GM19467 (cell line): Measurements from ENCODE around the gene DAZ3.
"Not testable (repeated sequence)": the region's sequence is repeated elsewhere in the genome, so short reads cannot be mapped to it uniquely, and the experiment has no call there.

ENCODE experiments used
- ATAC-seq: cut with Tn5 transposase; IDR thresholded peaks from one replicate; pipeline ENCODE4 v1.9.1; 2021; ENCODE audit warnings: mild to moderate bottlenecking, moderate library complexity; ENCODE audit not compliant: unreplicated experiment

DAZ3 gene, protein sequence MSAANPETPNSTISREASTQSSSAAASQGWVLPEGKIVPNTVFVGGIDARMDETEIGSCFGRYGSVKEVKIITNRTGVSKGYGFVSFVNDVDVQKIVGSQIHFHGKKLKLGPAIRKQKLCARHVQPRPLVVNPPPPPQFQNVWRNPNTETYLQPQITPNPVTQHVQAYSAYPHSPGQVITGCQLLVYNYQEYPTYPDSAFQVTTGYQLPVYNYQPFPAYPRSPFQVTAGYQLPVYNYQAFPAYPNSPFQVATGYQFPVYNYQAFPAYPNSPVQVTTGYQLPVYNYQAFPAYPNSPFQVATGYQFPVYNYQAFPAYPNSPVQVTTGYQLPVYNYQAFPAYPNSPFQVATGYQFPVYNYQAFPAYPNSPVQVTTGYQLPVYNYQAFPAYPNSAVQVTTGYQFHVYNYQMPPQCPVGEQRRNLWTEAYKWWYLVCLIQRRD

DNA sequence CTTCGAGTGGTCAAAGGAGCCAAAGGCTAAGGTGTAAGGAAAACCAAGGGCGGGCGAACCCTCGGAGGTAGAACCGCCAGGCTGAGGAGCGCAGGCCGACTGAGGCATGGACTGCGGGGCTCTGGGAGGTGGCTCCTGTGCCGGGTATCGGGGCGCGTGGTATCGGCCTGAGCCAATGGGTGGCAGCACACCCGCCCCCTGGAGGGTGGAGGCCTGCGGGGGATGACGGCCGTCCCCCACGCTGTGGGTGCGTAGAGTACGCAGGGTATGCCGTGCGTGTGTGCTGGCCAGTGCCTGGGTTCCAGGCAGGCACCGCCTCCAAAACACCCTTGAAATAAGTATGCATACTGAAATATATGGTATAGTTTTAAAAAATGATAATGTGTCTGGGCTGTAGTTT, at the start of gene DAZ3:
Gene DAZ3 (minus strand): TSS at position 101 of the 400 bp plus-strand sequence. CDS start 208 bp downstream, outside the sequence.
- not testable (repeated sequence) for ATAC-seq

DNA sequence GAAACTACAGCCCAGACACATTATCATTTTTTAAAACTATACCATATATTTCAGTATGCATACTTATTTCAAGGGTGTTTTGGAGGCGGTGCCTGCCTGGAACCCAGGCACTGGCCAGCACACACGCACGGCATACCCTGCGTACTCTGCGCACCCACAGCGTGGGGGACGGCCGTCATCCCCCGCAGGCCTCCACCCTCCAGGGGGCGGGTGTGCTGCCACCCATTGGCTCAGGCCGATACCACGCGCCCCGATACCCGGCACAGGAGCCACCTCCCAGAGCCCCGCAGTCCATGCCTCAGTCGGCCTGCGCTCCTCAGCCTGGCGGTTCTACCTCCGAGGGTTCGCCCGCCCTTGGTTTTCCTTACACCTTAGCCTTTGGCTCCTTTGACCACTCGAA, 20.4 kb upstream of the DAZ3 start, which contains the start of gene DAZ4:
Gene DAZ4 (plus strand): TSS at position 301 of the 400 bp plus-strand sequence. CDS start 208 bp downstream, outside the sequence.
- not testable (repeated sequence) for ATAC-seq

DNA sequence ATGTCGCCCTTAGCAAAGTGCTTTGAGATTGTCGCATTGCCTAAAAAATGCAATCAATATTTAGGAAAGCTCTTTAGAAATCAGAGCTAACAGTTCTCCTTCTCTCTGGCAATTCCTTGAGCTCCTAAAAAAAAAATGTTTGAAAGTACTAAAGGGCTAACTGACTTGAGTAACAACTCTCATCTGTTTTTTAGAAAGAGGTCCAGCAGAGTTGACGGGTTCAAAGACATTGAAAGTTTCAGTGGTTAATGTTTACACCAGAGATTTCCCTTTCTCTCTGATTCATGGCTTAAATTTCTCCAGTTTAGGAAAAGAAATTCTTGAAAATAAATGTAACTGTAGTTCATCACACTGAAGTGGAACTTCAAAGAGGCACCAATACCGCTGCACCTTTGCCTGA, 11.9 kb upstream of the DAZ3 start:
- ATAC-seq: not testable (repeated sequence)

DNA sequence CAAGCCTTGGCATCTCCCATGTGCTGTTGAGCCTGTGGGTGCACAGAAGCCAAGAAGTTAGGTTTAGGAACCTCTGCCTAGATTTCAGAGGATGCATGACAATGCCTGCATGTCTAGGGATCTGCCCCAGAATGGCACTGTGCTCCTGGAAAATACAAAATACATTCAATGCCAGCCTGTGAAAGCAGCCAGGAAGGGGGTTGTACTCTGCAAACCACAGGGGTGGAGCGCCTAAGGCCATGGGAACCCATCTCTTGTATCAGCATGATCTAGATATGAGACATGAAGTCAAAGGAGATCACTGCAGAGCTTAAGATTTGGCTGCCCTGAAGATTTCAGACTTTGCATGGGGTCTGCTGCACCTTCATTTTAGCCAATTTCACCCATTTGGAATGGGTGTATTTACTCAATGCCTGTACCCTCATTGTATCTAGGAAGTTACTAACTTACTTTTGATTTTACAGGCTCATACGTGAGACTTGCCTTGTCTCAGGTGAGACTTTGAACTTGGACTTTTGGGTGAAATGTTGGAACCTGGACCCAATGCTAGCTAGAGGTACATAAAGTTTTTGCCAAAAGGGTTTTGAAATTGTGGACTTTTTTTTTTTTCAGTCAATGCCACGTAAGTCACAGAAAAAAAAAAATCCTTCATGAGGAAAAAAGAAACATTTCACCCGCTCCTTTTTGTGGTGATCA, 11.1 kb upstream of the DAZ3 start:
- ATAC-seq: not testable (repeated sequence)

DNA sequence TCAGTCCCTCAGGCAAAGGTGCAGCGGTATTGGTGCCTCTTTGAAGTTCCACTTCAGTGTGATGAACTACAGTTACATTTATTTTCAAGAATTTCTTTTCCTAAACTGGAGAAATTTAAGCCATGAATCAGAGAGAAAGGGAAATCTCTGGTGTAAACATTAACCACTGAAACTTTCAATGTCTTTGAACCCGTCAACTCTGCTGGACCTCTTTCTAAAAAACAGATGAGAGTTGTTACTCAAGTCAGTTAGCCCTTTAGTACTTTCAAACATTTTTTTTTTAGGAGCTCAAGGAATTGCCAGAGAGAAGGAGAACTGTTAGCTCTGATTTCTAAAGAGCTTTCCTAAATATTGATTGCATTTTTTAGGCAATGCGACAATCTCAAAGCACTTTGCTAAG, 8.6 kb upstream of the DAZ3 start:
- not testable (repeated sequence) for ATAC-seq
